Endothelial cell (in vitro differentiated cells): ENCODE data around the gene CLCA1. TPM values are rescaled to one million over a fixed set of nuclear protein-coding genes. Genes with fewer than 3 reads are reported as not detected.

Experiments
- DNase-seq: peaks from one replicate; pipeline ENCODE4 v3.0.0; 2021; ENCODE audit warnings: low spot score
- H3K27ac Mint-ChIP-seq: one replicate; pipeline ENCODE4 v1.8.0; 2021; ENCODE audit warnings: mixed read lengths, inconsistent platforms; ENCODE audit not compliant: unreplicated experiment
- H3K27me3 Mint-ChIP-seq: one replicate; pipeline ENCODE4 v1.8.0; 2021; ENCODE audit warnings: mild to moderate bottlenecking, moderate library complexity, mixed read lengths, inconsistent platforms; ENCODE audit not compliant: unreplicated experiment
- H3K36me3 Mint-ChIP-seq: one replicate; pipeline ENCODE4 v1.8.0; 2021; ENCODE audit warnings: mild to moderate bottlenecking, low read depth, mixed read lengths, inconsistent platforms; ENCODE audit not compliant: unreplicated experiment
- H3K4me1 Mint-ChIP-seq: one replicate; pipeline ENCODE4 v1.8.0; 2021; ENCODE audit warnings: mild to moderate bottlenecking, mixed read lengths, inconsistent platforms; ENCODE audit not compliant: unreplicated experiment
- H3K4me3 Mint-ChIP-seq: one replicate; pipeline ENCODE4 v1.8.0; 2021; ENCODE audit warnings: mild to moderate bottlenecking, mixed read lengths, inconsistent platforms; ENCODE audit not compliant: unreplicated experiment
- H3K9me3 Mint-ChIP-seq: one replicate; pipeline ENCODE4 v1.8.0; 2021; ENCODE audit warnings: mixed read lengths, inconsistent platforms; ENCODE audit not compliant: unreplicated experiment
- CTCF ChIP-seq: fragments of 200-600 bp; sonication (generic); IDR thresholded peaks from one replicate; pipeline ENCODE4 v1.5.0; 2021; ENCODE audit warnings: antibody characterized with exemption; ENCODE audit not compliant: unreplicated experiment
- total RNA-seq: library from RNA; stranded (reverse); fragmentation: NEBNext Ultra II Directional; extraction: Animal tissue kit (Norgen Biotek cat#: 25700); gene quantifications from one replicate; pipeline ENCODE4 v1.2.1, GENCODE V29; 2021; ENCODE audit not compliant: unreplicated experiment

CLCA1 gene
- total RNA-seq, 1 donor from 2014 or later, result not detected

GRCh38 chr1:86447198-86447790 is 21.4 kb upstream of the CLCA1 start:
- Mint-ChIP-seq H3K27me3 (no peaks in the 10 kb centered on the region), H3K9me3 (no peaks in the 10 kb centered on the region), H3K27ac (no peak overlapping the region), H3K4me1 (peaks cover 8% of the 10 kb centered on the region), H3K36me3 (no peaks in the 10 kb centered on the region), H3K4me3 (no peak overlapping the region)
- no peak for DNase-seq
- no peak for TF ChIP-seq CTCF

- DNase-seq, result no peak
- Mint-ChIP-seq H3K4me1 (peaks cover 8% of the 10 kb centered on the region), H3K27ac (no peak overlapping the region), H3K27me3 (no peaks in the 10 kb centered on the region), H3K36me3 (no peaks in the 10 kb centered on the region), H3K9me3 (no peaks in the 10 kb centered on the region), H3K4me3 (no peak overlapping the region)
- TF ChIP-seq CTCF, result no peak
Observed at GRCh38 chr1:86448670-86449069, 20.1 kb upstream of the CLCA1 start.

GRCh38 chr1:86449103-86449502 is 19.6 kb upstream of the CLCA1 start:
- no peaks in the 10 kb centered on the region for H3K36me3 Mint-ChIP-seq
- no peaks in the 10 kb centered on the region for H3K27me3 Mint-ChIP-seq
- no peak overlapping the region for H3K27ac Mint-ChIP-seq
- no peak for DNase-seq
- no peaks in the 10 kb centered on the region for H3K9me3 Mint-ChIP-seq
- H3K4me1 Mint-ChIP-seq, result peaks cover 8% of the 10 kb centered on the region
- no peak for TF ChIP-seq CTCF
- no peak overlapping the region for H3K4me3 Mint-ChIP-seq

DNA sequence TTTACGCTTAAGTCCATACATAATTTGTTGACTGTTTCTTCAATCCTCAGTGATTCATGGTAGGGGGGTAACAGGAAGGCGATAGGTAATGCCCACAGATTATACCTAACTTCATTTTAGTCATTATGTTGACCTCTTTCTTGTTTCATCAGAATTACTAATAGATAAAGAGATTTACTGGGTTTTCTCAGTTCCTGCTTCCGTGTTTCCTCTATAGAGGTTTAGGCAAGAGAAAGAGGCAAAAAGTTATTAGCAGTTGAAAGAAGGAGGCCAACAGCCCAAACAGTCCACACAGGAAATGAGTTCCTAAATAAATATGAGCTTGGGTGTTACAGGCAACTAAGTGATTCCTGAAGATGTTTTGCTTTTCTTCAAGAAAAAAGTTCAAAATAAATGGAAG is 17.9 kb upstream of the CLCA1 start:
- Mint-ChIP-seq H3K27ac (no peak overlapping the region), H3K9me3 (no peaks in the 10 kb centered on the region), H3K4me3 (no peak overlapping the region), H3K27me3 (no peaks in the 10 kb centered on the region), H3K36me3 (no peaks in the 10 kb centered on the region), H3K4me1 (peaks cover 8% of the 10 kb centered on the region)
- DNase-seq, result no peak
- TF ChIP-seq CTCF, result no peak

DNA sequence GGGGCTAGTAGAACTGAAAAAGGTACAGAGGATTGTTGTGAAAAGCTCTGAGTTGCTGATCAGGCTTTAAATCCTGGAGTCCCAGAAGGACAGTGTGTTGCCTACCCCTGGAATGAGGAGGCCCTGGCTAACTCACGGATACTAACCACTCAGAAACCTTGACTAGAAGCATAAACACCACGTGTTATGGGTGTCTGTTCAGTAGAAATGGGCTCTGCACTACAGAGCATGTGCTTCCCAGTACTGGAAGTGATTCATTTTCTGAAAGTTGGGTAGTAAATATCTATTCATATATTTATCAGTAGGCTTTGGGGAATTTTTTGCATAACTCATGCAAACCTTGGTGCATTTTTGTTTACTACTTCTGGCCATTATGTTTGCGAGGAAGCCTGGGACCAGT is 15.1 kb upstream of the CLCA1 start:
- no peaks in the 10 kb centered on the region for H3K27me3 Mint-ChIP-seq
- no peak for TF ChIP-seq CTCF
- H3K4me1 Mint-ChIP-seq, result peaks cover 8% of the 10 kb centered on the region
- no peak for DNase-seq
- H3K36me3 Mint-ChIP-seq, result no peaks in the 10 kb centered on the region
- no peaks in the 10 kb centered on the region for H3K9me3 Mint-ChIP-seq
- no peak overlapping the region for H3K27ac Mint-ChIP-seq
- no peak overlapping the region for H3K4me3 Mint-ChIP-seq
